IMR-90 (cell line): ENCODE data around the gene MACF1.
"Not testable (repeated sequence)": the region's sequence is repeated elsewhere in the genome, so short reads cannot be mapped to it uniquely, and the experiment has no call there.

ENCODE experiments used
- CEBPB ChIP-seq: IDR thresholded peaks from 2 replicates; pipeline ENCODE4 v1.6.1; 2012; ENCODE audit warnings: low read depth, low read length, improper control_type of control experiment
- CTCF ChIP-seq: conservative IDR thresholded peaks from 2 replicates; pipeline ENCODE4 v1.5.1; 2012; ENCODE audit warnings: mild to moderate bottlenecking, low read depth, low read length, improper control_type of control experiment
- POLR2A ChIP-seq: IDR thresholded peaks from 2 replicates; pipeline ENCODE4 v1.6.1; 2012; ENCODE audit warnings: mild to moderate bottlenecking, low read depth, low read length
- RAD21 ChIP-seq: IDR thresholded peaks from 2 replicates; pipeline ENCODE4 v1.6.1; 2012; ENCODE audit warnings: low read length, improper control_type of control experiment
- RFX5 ChIP-seq: IDR thresholded peaks from 2 replicates; pipeline ENCODE4 v1.8.0; 2012; ENCODE audit warnings: low read depth, mild to moderate bottlenecking, low read length, moderate library complexity
- SMC3 ChIP-seq: fragments of 150-350 bp; IDR thresholded peaks from 2 replicates; pipeline ENCODE4 v1.6.1; 2016; ENCODE audit warnings: low read depth, mild to moderate bottlenecking, antibody characterized with exemption, low read length, moderate library complexity

GRCh38 chr1:39450041-39450440, 245.5 kb downstream of the MACF1 start:
- not testable (repeated sequence) for TF ChIP-seq CTCF, RAD21, RFX5, SMC3, CEBPB, POLR2A
